GM18951 (cell line): ENCODE results near the gene CACNA1I.

Experiments used
- POLR2A ChIP-seq: IDR thresholded peaks from 4 replicates; pipeline ENCODE4 v1.6.1; 2011; ENCODE audit warnings: mild to moderate bottlenecking; ENCODE audit not compliant: insufficient read length, insufficient read depth; ENCODE audit errors: extremely low read depth
- in situ Hi-C: fragments of 300-500 bp; cut with MboI; formaldehyde crosslinking; loops from one replicate; pipeline ENCODE4 v1.12.0; 2022; ENCODE audit warnings: low sequenced_read_pairs, mixed read lengths, inconsistent platforms; ENCODE audit not compliant: unreplicated experiment

Gene CACNA1I

GRCh38 chr22:39635719-39636118 is 65.2 kb downstream of the CACNA1I start:
- in situ Hi-C loops, result no loop called here
- TF ChIP-seq POLR2A, result no peak

GRCh38 chr22:39638958-39639357 is 68.4 kb downstream of the CACNA1I start:
- in situ Hi-C loops, result no loop called here
- TF ChIP-seq POLR2A, result no peak

GRCh38 chr22:39641660-39642310 is 71.2 kb downstream of the CACNA1I start:
- in situ Hi-C loops, result no loop called here
- TF ChIP-seq POLR2A, result no peak

GRCh38 chr22:39643311-39644083 is 72.9 kb downstream of the CACNA1I start:
- in situ Hi-C loops, result no loop called here

GRCh38 chr22:39645532-39645931 is 75.0 kb downstream of the CACNA1I start:
- TF ChIP-seq POLR2A, result no peak
- in situ Hi-C loops, result no loop called here

More at GRCh38 chr22:39643311-39644083, 72.9 kb downstream of the CACNA1I start:
- no peak for TF ChIP-seq POLR2A

- in situ Hi-C loops, result no loop called here
- TF ChIP-seq POLR2A, result no peak
These were observed 76.0 kb downstream of the CACNA1I start for GRCh38 chr22:39646398-39647063.

GRCh38 chr22:39647836-39648629 is 77.5 kb downstream of the CACNA1I start:
- TF ChIP-seq POLR2A, result no peak
- in situ Hi-C loops, result no loop called here

GRCh38 chr22:39648630-39648950 is 78.0 kb downstream of the CACNA1I start:
- no peak for TF ChIP-seq POLR2A
- in situ Hi-C loops, result no loop called here

- in situ Hi-C loops, result no loop called here
These were observed 79.0 kb downstream of the CACNA1I start for GRCh38 chr22:39649500-39650089.

GRCh38 chr22:39651053-39651996 is 80.8 kb downstream of the CACNA1I start:
- in situ Hi-C loops, result no loop called here
- no peak for TF ChIP-seq POLR2A

More at GRCh38 chr22:39649500-39650089, 79.0 kb downstream of the CACNA1I start:
- TF ChIP-seq POLR2A, result no peak

- no peak for TF ChIP-seq POLR2A
- in situ Hi-C loops, result no loop called here
These were observed 82.6 kb downstream of the CACNA1I start for GRCh38 chr22:39652990-39653786.
